ENCODE data around the gene KERA.

GRCh38 chr12:91103624-91104023, 45.8 kb upstream of the KERA start:
- TF ChIP-seq POLR2A (IDR thresholded peaks at IDR 0.05; ENCODE audit: low read length) (no peak), GATA1 (IDR thresholded peaks at IDR 0.05; ENCODE audit: low read depth, low read length) (no peak)

Measured in erythroblast (primary cell).